Putamen (tissue), 1 donor: Measurements from ENCODE around the gene JAKMIP1.

ENCODE experiments used
- DNase-seq: peaks from one replicate; pipeline ENCODE4 v3.0.0-alpha.2; 2016; ENCODE audit warnings: low spot score

JAKMIP1 gene

GRCh38 chr4:6200011-6200921 lies at the start of gene JAKMIP1:
TSS of gene JAKMIP1 (minus strand) at chr4:6200549. CDS start at chr4:6112850, 87,699 bp downstream.
- peak; percentile 77 for DNase-seq

- no peak for DNase-seq
Measured at GRCh38 chr4:6248394-6248793, 48.0 kb upstream of the JAKMIP1 start.

GRCh38 chr4:6246170-6246634 lies 45.9 kb upstream of the JAKMIP1 start:
- DNase-seq = no peak

GRCh38 chr4:6245246-6246169 lies 45.2 kb upstream of the JAKMIP1 start:
- peak; percentile 73 for DNase-seq

- DNase-seq = no peak
Measured at GRCh38 chr4:6242271-6243029, 42.1 kb upstream of the JAKMIP1 start.

GRCh38 chr4:6241062-6241845 lies 40.9 kb upstream of the JAKMIP1 start:
- DNase-seq = no peak

GRCh38 chr4:6239968-6240367 lies 39.6 kb upstream of the JAKMIP1 start:
- DNase-seq = no peak

GRCh38 chr4:6239486-6239885 lies 39.1 kb upstream of the JAKMIP1 start:
- DNase-seq = no peak

- DNase-seq = no peak
Measured at GRCh38 chr4:6236816-6237390, 36.6 kb upstream of the JAKMIP1 start.

GRCh38 chr4:6235901-6236640 lies 35.7 kb upstream of the JAKMIP1 start:
- DNase-seq = no peak

- no peak for DNase-seq
Measured at GRCh38 chr4:6235012-6235411, 34.7 kb upstream of the JAKMIP1 start.

- DNase-seq = no peak
Measured at GRCh38 chr4:6233929-6234328, 33.6 kb upstream of the JAKMIP1 start.

GRCh38 chr4:6232836-6233785 lies 32.8 kb upstream of the JAKMIP1 start:
- DNase-seq = no peak

GRCh38 chr4:6231663-6232165 lies 31.4 kb upstream of the JAKMIP1 start:
- no peak for DNase-seq

GRCh38 chr4:6230827-6231662 lies 30.7 kb upstream of the JAKMIP1 start:
- no peak for DNase-seq

- DNase-seq = no peak
Measured at GRCh38 chr4:6230502-6230785, 30.1 kb upstream of the JAKMIP1 start.

- DNase-seq = no peak
Measured at GRCh38 chr4:6229671-6230501, 29.5 kb upstream of the JAKMIP1 start.
